Uterus (tissue), 2 donors: ENCODE results near the gene ATCAY.

Experiments used
- CTCF ChIP-seq, 4 experiments: fragments of 200-600 bp in 2 of 4; fragments of 450-650 bp in 2 of 4; sonication (generic) in 2 of 4; IDR thresholded peaks; one replicate each; pipeline ENCODE4 v1.5.1; 2016 to 2019; ENCODE audit warnings: antibody characterized with exemption in 4 of 4, mild to moderate bottlenecking in 2 of 4, moderate library complexity in 1 of 4
- POLR2A ChIP-seq, 2 donors: fragments of 450-650 bp; IDR thresholded peaks; one replicate each; pipeline ENCODE4 v1.6.1; 2016; ENCODE audit warnings: antibody characterized with exemption in 2 of 2, mild to moderate bottlenecking in 1 of 2, moderate library complexity in 1 of 2

GRCh38 chr19:3964256-3965194 is 84.0 kb downstream of the ATCAY start:
- TF ChIP-seq CTCF (IDR thresholded peaks at IDR 0.05) (no peak), POLR2A (IDR thresholded peaks at IDR 0.05) (no peak)
